HUDEP-2 (cell line): ENCODE data around the gene SLC25A22.
A peak's percentile ranks its signal among the peaks of the same experiment; 100 is the strongest.

Source experiments
- DNase-seq, 76 experiments: peaks; one replicate each; lab custom pipeline; 2025; ENCODE audit not compliant: unreplicated experiment in 76 of 76; lab: John Stamatoyannopoulos, UW

Gene SLC25A22

GRCh38 chr11:776263-776560, 21.9 kb downstream of the SLC25A22 start:
- DNase-seq, result no peak

GRCh38 chr11:774873-775592, 23.0 kb downstream of the SLC25A22 start:
- DNase-seq, result no peak

- no peak for DNase-seq
Observed at GRCh38 chr11:773830-774229, 24.3 kb downstream of the SLC25A22 start.

GRCh38 chr11:773425-773824, 24.7 kb downstream of the SLC25A22 start:
- DNase-seq, result no peak

- DNase-seq, result no peak
Observed at GRCh38 chr11:772429-773390, 25.4 kb downstream of the SLC25A22 start.

- DNase-seq, result no peak
Observed at GRCh38 chr11:771617-772204, 26.4 kb downstream of the SLC25A22 start.

- DNase-seq, result no peak
Observed at GRCh38 chr11:770642-771616, 27.2 kb downstream of the SLC25A22 start.

- no peak for DNase-seq
Observed at GRCh38 chr11:769887-770641, 28.0 kb downstream of the SLC25A22 start.

GRCh38 chr11:767238-767637, 30.8 kb downstream of the SLC25A22 start:
- DNase-seq, result no peak

- no peak for DNase-seq
Observed at GRCh38 chr11:766936-767210, 31.2 kb downstream of the SLC25A22 start.

- DNase-seq, result peak in 1 of 76 experiments; percentile 14
Observed at GRCh38 chr11:766106-766935, 31.8 kb downstream of the SLC25A22 start.

- no peak for DNase-seq
Observed at GRCh38 chr11:765802-766091, 32.3 kb downstream of the SLC25A22 start.

GRCh38 chr11:765025-765801, 32.9 kb downstream of the SLC25A22 start:
- peak in 56 of 76 experiments; percentile 12 to 70 (median 44) for DNase-seq

- no peak for DNase-seq
Observed at GRCh38 chr11:764322-765024, 33.6 kb downstream of the SLC25A22 start.

GRCh38 chr11:763549-764321, 34.3 kb downstream of the SLC25A22 start:
- DNase-seq, result no peak

- no peak for DNase-seq
Observed at GRCh38 chr11:763073-763463, 35.0 kb downstream of the SLC25A22 start.

- peak in 47 of 76 experiments; percentile 11 to 69 (median 41) for DNase-seq
Observed at GRCh38 chr11:762421-763072, 35.5 kb downstream of the SLC25A22 start.
